HG02870 (cell line): ENCODE results near the gene CREB1.

ENCODE experiments used
- ATAC-seq: cut with Tn5 transposase; IDR thresholded peaks from one replicate; pipeline ENCODE4 v1.9.1; 2021; ENCODE audit warnings: mild to moderate bottlenecking, moderate library complexity; ENCODE audit not compliant: unreplicated experiment

Gene CREB1

DNA sequence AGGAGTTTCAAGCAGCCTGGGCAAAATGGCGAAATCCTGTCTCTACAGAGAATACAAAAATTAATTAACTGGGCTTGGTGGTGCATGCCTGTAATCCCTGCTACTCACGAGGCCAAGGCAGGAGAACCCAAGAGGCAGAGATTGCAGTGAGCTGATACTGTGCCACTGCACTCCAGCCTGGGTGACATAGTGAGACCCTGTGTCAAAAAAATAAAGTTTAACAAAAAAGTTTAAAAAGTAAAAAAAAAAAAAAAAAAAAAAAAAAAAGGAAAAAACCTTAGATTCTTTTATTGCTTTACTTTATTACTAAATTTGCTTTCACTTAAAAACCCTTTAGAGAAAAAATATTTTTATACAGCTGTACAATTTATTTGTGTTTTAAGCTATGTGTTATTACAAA, 10.7 kb downstream of the CREB1 start:
- no peak for ATAC-seq

DNA sequence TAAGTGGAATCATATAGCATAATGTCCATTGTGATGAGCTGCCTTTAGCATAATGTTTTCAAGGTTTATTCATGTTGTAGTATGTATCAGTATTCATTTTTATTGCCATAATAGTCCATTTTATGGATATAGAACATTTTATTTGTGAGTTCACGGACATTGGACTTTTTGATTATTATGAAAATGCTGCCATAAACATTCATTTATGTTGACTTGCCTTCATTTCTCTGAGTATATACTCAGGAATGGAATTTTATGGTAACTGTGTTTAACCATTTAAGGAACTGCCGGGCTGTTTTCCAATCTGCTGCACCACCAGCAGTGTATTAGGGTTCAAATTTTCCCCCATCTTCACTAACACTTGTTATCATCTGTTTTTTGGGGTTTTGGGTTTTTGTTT, 12.2 kb downstream of the CREB1 start:
- no peak for ATAC-seq

DNA sequence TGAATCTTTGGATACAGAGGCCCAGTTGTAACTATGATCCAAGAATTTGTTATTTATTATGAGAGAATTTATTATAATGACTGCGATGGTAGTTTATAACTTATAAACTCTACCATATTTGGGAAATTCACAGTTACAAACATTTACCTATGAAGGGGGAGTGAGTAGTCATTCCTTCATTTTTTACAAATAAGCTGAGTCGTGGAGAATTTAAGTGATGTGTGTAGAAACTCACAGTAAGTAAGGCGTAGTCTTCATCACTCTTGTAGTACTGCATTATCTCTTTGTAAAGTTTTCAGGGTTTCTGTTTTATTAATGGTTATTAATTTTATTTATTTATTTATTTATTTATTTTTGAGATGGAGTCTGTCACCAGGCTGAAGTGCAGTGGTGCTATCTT, 13.5 kb downstream of the CREB1 start:
- no peak for ATAC-seq

DNA sequence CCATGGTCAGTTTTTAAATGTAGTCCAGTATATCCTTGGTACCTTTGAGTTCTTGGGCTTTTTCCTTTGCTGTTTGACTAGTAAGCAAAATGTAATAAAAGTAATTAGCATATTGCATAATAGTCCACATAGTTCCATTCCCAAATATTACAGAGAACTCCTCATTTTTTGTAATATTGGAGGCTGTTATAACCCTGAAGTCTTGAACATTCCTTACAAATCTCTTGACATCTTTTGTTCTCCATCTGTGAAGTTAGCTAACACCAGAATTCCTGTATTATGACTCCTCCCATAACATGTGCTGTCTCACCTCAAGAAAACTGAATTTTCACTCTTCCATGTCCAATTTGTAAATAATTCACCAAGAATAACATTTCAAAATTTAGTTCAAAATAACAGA, 17.1 kb downstream of the CREB1 start:
- ATAC-seq, result no peak

DNA sequence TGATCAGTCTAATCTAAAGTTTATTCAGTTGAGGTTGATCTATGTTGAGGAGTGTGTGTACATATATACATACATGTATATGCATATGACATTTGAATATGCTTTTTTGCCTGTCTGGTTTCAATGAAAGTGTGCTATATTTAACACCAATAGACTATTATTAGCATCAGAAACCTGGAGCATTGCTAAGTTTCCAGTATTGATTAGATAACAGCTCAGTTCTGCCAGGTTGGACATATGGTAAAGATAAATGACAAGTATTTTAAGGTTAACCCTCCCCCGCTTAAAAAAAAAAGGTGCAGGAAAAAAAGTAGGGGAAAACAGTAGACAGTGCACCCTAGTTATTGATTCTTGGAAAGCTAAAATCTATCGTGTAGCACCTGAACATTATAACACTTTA, 19.4 kb downstream of the CREB1 start:
- no peak for ATAC-seq

DNA sequence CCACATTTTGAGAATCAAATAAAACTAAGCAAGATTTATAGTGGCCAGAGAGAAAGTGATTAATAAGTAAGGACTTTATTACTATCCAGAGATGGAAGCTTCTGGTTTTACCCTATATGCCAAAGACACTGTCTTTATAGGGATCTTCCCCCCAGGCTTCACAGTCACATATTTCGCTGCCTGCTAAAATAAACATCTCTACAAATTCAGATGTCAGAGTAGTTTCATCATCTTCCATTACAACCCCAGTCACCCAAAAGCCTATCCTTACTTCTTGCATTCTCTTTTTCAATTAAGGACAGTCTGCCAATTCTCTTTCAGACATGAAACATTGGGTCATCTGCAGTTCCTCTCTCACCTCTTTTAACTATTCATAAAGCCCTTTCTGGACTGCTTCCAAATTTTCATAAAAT, 28.3 kb downstream of the CREB1 start:
- no peak for ATAC-seq

DNA sequence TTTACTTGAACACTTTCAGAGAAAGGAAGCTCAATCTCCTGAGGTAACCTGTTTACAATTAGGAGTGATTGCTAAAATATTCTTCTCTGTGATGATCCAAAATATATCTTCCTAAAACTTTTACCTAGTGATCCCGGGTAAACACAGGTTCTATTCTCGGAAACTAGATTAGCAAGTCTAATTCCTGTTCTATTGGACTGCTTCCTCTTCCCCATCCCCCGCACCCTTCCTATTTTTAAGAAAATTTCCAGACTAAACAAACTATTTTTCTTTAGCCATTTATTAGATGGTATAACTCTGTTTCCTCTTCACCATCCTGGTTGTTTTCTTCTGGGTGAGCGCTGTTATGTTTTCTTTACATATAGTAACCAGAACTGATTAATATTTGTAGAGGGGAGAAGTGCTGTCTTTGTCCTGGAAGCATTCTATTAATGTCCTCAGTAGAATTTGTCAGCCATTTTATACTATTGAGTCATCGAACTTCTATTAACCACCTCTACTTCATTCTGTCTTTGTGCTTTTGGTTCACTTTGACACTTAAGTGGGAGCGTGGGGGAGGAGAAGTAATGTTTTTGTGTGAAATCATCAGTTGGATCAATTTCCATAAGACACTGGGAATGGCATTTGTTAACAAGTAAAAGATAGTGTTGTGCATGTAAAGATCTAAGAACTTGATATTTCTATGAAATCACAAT, 31.8 kb downstream of the CREB1 start:
- ATAC-seq, result no peak

DNA sequence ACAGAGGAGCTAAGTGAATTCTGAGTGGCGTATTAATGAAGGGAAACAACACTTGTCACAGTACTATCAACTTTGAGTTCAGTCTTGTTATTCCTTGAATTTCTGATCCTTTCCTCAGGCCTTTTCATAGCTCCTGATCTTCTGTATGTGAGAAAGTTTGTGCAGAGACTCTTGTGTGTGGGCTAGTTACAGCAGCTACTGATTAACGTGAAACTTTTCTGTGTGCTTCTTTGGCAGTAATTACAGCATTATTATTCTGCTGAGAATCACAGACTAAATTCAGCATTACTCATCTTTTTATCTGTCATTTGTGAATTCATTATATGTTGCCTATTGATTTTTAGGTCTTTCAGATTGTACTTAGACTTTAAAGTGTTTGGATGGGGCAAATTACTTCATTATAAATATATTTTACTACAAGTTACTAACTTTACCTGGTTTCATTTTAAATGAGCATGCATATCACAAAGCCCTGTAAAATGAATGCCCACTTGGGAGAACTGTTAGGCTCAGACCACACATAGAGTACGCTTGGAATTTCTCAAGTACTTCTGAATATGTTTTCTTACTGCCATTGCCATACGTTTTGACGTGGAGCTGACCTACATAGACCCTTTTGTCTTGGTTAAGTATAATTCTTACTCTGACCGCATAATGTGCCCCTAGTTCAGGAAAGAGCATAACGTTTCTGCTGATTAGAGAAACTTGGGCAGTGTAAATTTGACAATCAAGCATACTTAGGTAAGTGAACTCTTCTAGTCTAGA, 36.2 kb downstream of the CREB1 start:
- no peak for ATAC-seq

DNA sequence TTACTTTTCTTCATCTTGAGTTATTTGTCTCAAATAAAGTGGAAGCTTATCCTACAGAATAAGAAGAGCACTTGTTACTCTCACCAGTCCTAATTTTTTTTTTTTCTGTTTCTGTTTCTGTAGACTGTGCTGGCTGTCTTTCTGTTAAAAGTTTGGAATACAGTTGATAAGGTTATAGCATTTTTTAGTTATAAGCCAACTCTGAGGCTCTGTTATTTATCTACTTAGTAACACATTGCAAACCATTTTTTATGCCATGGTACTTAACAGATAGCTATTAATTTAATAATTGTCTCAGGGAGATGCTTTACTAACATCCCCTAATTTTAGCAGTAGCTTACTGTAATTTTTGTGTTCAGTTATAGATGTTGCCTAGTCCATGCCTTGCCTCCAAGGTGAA, 37.9 kb downstream of the CREB1 start:
- ATAC-seq, result no peak

DNA sequence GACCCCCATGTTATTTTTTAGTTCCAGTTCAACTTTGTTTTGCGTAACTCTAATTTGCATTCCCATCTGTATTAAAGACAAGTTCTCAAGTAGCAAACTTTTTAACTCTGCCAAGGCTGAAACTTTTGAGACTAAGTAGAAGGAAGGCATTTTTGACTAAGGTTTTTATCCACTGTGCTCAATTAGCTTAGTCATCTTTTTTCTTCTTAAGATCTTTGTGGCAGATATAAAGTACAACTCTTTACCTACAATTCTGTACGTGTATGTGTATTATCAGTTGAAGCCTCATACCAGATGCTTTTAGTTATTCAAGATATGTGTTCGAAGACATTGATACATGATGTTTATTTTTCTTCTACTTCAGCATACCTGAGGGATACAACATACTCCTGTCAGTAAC, 41.6 kb downstream of the CREB1 start:
- ATAC-seq, result no peak

DNA sequence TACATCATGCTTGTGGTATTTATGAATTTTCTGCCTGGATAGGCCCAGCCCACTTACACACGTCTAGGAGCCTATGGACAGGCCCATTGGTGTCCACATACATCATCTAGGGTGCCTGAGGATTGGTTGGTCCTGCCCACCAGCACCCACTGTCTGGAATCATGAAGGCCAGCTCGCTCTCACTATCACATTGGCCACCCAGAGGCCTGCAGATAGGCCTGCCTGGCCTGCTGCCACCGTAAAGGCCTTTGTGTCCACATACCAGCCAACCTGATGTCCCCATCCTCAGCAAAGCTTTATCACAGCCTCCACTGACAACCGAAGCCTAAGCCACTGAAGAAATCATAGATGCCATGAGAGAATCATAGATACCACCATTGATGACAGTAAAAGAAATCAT, 55.2 kb downstream of the CREB1 start:
- ATAC-seq, result no peak

DNA sequence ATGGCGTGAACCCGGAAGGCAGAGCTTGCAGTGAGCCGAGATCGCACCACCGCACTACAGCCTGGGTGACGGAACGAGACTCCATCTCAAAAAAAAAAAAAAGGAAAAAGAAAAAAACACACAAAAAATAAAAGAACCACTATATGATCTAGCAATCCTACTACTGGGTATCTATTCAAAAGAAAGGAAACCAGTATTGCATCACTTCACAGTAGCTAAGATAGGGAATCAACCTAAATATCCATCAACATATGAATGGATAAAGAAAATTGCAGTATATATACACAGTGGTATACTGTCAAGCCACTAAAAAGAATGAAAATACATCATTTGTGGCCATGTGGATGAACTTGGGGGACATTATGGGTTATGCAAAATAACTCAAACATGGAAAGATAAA, 57.5 kb downstream of the CREB1 start:
- no peak for ATAC-seq

DNA sequence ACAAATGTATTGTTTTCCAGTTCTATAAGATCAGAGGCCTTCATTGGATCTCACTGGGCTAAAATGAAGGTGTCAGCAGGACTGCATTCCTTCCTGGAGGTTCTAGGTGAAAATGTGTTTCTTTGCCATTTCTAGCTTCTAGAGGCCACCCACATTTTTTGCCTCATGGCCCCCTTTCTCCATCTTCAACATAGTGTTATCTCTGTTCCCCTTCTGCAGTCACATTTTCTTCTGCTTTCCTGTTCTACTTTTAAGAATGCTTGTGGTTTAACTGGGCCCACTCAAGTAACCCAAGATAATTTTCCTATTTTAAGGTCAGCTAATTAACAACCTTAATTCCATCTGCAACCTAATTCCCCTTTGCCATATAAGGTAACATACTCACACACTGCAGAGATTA, 59.4 kb downstream of the CREB1 start:
- ATAC-seq, result no peak

DNA sequence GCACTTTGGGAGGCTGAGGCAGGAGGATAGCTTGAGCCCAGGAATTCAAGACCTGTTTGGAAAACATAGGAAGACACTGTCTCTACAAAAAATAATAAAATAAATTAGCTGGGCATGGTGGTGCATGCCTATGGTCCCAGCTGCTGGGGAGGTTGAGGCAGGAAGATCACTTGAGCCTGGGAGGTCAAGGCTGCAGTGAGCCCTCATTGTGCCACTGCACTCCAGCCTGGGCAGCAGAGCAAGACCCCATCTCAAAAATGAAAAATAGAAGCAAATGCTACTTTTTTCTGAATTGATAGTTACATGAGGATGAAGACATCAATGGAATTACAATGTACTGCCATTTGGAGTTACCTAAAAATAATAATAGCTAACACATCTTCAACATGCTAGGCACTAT, 63.5 kb downstream of the CREB1 start:
- no peak for ATAC-seq

DNA sequence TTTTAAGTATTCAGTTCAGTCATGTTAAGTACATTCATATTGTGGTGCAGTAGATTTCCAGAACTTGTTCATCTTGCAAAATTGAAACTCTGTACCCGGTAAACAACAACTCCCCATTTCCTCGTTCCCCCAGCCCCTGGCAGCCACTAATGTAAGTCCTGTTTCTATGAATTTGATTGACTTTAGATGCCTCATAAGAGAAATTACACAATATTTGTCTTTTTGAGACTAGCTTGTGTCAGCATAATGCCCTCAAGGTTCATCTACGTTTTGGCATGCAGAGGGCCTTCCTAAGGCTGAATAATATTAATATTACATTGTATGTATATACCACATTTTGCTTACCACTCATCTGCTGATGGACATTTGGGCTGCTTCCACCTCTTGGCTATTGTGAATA, 64.5 kb downstream of the CREB1 start:
- no peak for ATAC-seq

DNA sequence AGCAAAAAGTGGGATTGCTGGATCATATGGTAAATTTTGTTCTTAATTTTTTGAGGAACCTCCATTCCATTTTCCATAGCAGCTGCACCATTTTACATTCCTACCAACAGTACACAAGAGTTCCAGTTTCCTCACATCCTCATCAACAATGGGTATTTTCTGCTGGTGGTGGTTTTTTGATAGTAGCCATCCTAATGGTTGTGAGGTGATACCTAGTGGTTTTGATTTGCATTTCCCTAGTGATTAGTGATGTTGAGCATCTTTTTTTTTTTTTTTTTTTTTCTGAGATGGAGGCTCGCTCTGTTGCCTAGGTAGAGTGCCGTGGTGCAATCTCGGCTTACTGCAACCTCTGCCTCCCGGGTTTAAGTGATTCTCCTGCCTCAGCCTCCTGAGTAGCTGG, 65.0 kb downstream of the CREB1 start:
- no peak for ATAC-seq

DNA sequence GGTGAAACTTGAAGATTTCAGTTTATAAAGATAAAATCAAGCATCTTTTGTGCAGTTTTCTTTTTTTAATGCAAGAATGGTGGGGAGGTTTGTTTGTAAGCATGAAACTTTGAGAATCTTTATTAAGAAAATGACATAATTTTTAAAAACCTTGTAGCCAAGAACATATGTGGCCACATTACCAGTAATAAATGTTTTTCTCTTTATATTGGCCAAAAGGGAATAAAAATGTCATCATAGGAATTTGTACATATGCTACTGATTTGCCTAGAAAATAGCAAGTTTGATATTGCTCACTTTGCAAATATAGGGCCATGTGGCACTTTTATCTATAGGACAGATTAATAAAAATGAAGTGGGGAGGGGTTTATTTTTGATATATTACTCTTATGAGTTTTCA, 69.9 kb downstream of the CREB1 start:
- ATAC-seq, result no peak

DNA sequence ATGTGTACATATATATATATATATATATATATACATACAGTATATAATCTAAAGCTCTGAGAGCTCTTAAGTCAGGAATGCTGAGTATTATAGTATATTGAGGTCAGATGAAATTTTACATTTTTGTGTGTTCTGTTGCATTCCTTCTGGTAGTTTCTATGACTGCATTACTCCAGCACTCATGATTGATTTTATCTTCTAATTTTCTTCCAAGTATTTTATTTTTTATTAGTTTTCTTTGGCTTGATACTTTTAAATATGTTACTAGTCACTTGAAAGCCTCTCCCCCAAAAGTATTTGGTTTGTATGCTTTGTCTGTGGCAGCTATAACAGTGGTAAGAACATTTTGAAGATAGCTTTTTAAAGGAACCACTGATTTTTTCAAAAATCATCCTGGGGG, 70.5 kb downstream of the CREB1 start:
- ATAC-seq, result no peak

DNA sequence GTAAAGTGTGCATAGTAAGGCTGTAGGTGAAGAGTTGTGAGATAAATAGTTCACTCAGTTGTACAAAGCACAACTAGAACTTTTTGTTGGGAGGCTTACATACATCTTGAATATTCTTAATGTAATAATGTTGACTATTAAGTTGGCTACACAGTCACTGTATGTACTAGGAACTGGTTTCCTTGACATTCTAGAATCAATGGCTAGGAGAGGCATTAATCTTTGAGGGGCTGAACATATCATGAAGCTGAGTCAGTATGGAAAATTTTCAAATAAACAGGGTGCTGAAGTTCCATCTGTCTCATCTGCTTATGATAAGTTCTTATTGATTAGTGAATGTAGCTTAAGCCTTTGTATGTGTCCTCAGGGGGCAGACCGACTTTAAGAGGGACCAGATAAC, 72.0 kb downstream of the CREB1 start:
- no peak for ATAC-seq

DNA sequence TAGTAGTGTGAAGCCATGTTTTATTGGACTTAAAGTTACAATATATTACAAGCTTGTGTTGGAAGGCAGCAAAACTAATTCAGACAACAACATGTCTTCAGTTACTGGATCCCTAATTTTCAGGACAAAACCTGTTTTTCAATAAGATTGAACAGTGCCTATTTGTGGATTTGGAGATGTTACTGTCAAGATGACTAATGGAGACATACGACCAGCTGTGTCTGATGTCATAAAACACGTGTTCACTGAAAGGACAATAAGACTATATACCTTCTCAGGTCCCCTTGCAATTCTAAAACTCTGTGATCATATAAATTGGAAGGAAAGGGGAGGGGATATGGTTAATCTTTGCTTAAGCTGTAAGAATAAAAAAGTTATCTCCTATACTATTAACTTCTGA, 73.7 kb downstream of the CREB1 start:
- no peak for ATAC-seq

DNA sequence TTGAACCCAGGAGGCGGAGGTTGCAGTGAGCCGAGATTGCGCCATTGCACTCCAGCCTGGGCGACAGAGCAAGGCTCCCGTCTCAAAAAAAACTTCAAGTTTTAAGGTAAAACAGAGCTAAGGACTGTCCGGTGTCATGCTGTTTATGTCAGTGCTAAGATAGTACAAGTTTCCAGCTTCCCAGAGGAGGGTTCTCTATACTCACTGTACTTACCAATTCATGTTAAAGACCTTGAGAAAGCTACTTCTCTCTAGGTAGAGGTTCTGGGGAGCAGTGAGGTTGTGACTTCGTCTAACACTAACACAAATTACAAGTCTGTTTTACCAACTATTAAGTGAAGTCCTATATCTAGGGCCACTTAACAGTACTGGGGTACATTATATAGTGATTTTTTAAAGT, 76.6 kb downstream of the CREB1 start:
- no peak for ATAC-seq

DNA sequence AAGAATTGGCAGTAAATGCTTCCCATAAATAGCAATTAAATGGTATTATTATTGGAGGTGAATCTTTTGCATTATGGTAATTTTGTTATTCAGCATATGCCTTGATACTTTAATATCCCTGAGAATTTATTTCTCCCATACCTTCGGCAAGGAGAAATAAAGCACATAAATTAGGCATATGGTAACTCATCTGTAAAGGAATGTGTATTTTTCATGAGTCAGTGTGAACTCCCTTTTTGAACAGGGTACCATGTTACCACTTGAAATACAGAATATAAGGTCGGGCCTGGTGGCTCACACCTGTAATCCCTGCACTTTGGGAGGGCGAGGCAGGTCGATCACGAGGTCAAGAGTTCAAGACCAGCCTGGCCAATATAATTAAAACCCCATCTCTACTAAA, 77.1 kb downstream of the CREB1 start:
- no peak for ATAC-seq

DNA sequence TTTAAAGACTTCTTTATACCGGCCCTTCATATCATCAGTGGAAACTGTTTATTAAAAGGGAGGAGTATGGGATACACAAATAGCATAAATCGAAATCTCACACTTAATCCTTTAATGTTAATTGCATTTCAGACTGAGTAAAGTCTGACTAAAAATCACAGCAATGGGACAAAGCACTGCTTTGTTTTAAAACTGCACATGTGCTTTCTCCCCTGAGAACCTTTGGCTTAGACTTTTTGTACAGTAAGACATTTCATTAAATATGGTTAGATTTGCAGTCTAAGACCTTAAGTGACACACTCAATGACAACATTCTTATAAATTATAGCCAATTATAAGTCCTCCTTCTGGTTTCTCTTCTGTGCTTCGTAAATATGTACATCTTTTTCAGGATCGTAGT, 83.0 kb downstream of the CREB1 start:
- ATAC-seq, result no peak
